HG02970 (cell line): ENCODE measurements around the gene ARHGEF1.

ENCODE experiments used
- ATAC-seq: cut with Tn5 transposase; IDR thresholded peaks from one replicate; pipeline ENCODE4 v1.9.1; 2021; ENCODE audit warnings: mild to moderate bottlenecking, moderate library complexity, moderate number of reproducible peaks; ENCODE audit not compliant: unreplicated experiment, low FRiP score

Gene ARHGEF1

DNA sequence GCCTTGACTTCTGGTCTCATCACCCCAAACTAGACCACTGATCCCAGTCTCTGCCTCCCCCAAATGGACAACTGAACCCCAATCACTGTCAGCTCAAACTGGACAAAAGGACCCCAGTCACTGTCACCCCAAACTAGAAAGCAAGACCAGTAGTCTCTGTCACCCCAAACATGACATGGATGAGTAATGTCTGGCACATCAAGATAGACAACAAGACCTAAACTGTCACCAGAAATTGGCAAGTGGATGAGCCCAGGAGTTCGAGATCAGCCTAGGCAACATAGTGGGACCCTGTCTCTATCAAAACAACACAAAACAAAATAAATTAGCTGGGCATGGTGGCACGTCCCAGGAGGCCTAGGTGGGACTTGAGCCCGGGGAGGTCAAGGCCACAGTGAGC is 64.1 kb downstream of the ARHGEF1 start:
- ATAC-seq = no peak

GRCh38 chr19:41951686-41952172 is 68.7 kb downstream of the ARHGEF1 start:
- ATAC-seq = no peak

GRCh38 chr19:41955521-41955920 is 72.5 kb downstream of the ARHGEF1 start:
- ATAC-seq = no peak

DNA sequence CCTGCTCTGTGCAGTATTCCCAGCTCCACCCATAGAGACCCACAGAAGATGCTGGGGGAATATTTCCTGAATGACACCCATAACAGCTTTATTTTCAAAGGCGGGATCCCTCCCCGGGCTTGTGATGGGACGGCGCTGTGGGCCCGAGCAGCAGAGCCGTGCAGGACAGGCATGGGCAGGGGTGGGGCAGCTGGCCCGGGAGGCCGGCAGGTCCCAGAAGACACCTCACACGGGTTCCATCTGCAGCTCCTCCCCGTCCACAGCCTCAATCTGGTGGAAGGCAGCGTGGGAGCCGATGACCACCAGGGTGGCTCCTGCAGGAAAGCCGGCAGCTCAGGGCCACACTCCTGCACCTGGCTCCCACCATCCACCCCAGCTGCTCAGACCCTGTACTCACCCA is 73.6 kb downstream of the ARHGEF1 start:
- ATAC-seq = no peak
